Measurements from ENCODE around the gene TIPIN. TPM values are rescaled to one million over a fixed set of nuclear protein-coding genes. Genes with fewer than 3 reads are reported as not detected.
A peak's percentile ranks its signal among the peaks of the same experiment; 100 is the strongest.

TIPIN gene
- total RNA-seq, 1 experiment from 2014 or later: 16.1 TPM

DNA sequence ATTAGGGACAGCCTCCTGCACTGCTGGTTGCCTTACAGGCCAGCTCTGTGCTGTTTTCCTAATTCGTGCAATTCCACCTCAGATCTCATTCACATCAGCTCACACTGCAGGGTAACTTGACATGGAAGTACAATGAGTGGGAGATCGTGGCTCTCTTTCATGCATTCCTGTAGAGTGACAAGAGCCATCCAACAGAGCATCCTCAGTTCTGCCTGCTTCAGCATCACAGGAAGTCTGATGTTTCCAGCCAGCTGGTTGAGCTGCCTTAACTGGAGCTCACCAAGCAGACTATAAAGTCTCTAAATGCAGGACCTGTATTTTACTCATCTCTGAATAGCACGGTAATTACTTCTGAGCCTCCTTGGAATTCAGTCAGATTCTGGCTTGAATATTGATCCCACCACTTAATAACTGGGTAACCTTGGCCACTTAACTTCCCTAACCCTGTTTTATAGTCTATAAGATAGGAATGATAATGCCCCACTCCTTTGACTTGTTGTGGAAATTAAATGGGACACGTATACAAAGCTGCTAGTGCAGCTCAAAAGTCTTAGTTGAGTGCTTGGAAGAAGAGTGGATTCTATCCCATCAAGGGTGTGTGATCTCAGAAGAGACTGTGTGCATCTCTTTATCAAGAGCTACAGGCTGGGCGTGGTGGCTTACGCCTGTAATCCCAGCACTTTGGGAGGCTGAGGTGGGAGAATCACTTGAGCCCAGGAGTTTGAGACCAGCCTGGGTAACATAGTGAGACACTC is 64.5 kb downstream of the TIPIN start:
- no TSS peak for BruUV-seq (replicated peaks)
- TF ChIP-seq, protein P1, sequence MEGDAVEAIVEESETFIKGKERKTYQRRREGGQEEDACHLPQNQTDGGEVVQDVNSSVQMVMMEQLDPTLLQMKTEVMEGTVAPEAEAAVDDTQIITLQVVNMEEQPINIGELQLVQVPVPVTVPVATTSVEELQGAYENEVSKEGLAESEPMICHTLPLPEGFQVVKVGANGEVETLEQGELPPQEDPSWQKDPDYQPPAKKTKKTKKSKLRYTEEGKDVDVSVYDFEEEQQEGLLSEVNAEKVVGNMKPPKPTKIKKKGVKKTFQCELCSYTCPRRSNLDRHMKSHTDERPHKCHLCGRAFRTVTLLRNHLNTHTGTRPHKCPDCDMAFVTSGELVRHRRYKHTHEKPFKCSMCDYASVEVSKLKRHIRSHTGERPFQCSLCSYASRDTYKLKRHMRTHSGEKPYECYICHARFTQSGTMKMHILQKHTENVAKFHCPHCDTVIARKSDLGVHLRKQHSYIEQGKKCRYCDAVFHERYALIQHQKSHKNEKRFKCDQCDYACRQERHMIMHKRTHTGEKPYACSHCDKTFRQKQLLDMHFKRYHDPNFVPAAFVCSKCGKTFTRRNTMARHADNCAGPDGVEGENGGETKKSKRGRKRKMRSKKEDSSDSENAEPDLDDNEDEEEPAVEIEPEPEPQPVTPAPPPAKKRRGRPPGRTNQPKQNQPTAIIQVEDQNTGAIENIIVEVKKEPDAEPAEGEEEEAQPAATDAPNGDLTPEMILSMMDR (IDR thresholded peaks at IDR 0.05; ENCODE audit: unreplicated experiment): no peak
- H3K27me3 Mint-ChIP-seq (ENCODE audit: insufficient read depth, unreplicated experiment): no peaks in the 10 kb centered on the region
- intact Hi-C loops (cut with micrococcal nuclease): loop anchor here (5.0 kb wide), 1 partner anchor 95 kb away; the partner anchor contains the start of gene MAP2K1
- peak overlapping the region; percentile 75 for H3K27ac Mint-ChIP-seq (ENCODE audit: low read depth, unreplicated experiment)
- H3K36me3 Mint-ChIP-seq (ENCODE audit: insufficient read depth, unreplicated experiment): peaks cover 10% of the 10 kb centered on the region
- H3K4me3 Mint-ChIP-seq (ENCODE audit: unreplicated experiment): peak overlapping the region; percentile 83
- H3K4me1 Mint-ChIP-seq (ENCODE audit: insufficient read depth, unreplicated experiment): peaks cover 11% of the 10 kb centered on the region
- no peaks in the 10 kb centered on the region for H3K9me3 Mint-ChIP-seq (ENCODE audit: unreplicated experiment)
- no peak for DNase-seq (ENCODE audit: unreplicated experiment)
- CTCF ChIA-PET: interaction anchor here (0.6 to 2.3 kb wide), 4 partner anchors 44 to 374 kb away, joined by 3 to 6 read pairs (median 4); no protein-coding TSS in a partner anchor
- POLR2A ChIA-PET: interaction anchor here (0.7 to 3.5 kb wide), 14 partner anchors 9 to 1249 kb away, joined by 3 to 12 read pairs (median 4); partner anchors contain the start of genes DENND4A, INTS14, RAB11A and SNAPC5

DNA sequence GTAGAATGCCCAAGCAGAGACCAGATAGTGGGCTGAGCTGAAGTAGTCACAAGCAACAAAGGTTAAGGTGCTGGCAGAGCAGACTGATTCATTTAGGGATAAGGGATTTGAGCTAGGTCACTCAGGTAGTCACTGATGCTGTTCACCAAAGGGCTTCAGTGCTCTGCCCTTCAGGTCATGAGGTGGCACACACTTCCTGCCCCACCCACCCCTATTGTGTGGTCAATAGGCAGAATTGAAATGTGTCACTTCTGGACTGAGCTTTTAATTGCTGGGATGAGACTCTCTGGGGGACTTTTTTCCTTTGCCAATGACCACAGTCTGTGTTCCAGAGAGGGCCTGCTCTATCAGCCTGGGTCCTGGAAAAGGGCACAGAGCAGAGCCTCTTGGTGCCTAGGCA is 66.0 kb downstream of the TIPIN start:
- TF ChIP-seq, protein P1 (IDR thresholded peaks at IDR 0.05; ENCODE audit: unreplicated experiment): no peak
- Mint-ChIP-seq H3K9me3 (ENCODE audit: unreplicated experiment) (no peaks in the 10 kb centered on the region), H3K36me3 (ENCODE audit: insufficient read depth, unreplicated experiment) (peaks cover 4% of the 10 kb centered on the region), H3K27me3 (ENCODE audit: insufficient read depth, unreplicated experiment) (no peaks in the 10 kb centered on the region), H3K4me3 (ENCODE audit: unreplicated experiment) (no peak overlapping the region), H3K4me1 (ENCODE audit: insufficient read depth, unreplicated experiment) (peaks cover 11% of the 10 kb centered on the region), H3K27ac (ENCODE audit: low read depth, unreplicated experiment) (no peak overlapping the region)
- intact Hi-C loops (cut with micrococcal nuclease): loop anchor here (5.0 kb wide), 1 partner anchor 97 kb away; the partner anchor contains the start of gene MAP2K1
- CTCF ChIA-PET: interaction anchor here (1.0 to 2.3 kb wide), 2 partner anchors 208 to 374 kb away, joined by 3 to 5 read pairs; no protein-coding TSS in a partner anchor
- POLR2A ChIA-PET: no interaction called here
- DNase-seq (ENCODE audit: unreplicated experiment): no peak
- BruUV-seq (replicated peaks): no TSS peak

DNA sequence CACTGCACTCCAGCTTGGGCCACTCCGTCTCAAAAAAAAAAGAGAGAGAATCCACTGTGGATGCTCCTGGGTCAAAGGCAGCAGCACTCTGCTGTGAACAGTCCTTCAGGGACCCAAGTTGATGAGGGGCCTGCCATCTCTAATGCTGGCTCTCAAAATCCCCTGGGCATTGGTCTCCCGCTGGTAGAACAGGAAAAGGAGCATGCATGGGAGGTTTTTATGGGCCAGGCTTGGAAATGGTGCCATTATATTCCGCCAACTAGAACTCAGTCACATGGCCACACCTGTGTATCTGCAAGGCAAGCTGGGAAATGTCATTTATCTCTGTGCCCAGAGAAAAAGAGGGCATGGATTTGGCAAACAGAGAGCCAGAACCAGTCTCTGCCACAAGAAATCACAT is 66.5 kb downstream of the TIPIN start:
- H3K4me3 Mint-ChIP-seq (ENCODE audit: unreplicated experiment): no peak overlapping the region
- TF ChIP-seq, protein P1 (IDR thresholded peaks at IDR 0.05; ENCODE audit: unreplicated experiment): no peak
- CTCF ChIA-PET: interaction anchor here (1.0 to 2.3 kb wide), 2 partner anchors 208 to 373 kb away, joined by 3 to 5 read pairs; no protein-coding TSS in a partner anchor
- no TSS peak for BruUV-seq (replicated peaks)
- no peaks in the 10 kb centered on the region for H3K9me3 Mint-ChIP-seq (ENCODE audit: unreplicated experiment)
- H3K4me1 Mint-ChIP-seq (ENCODE audit: insufficient read depth, unreplicated experiment): peaks cover 11% of the 10 kb centered on the region
- no peak overlapping the region for H3K27ac Mint-ChIP-seq (ENCODE audit: low read depth, unreplicated experiment)
- peaks cover 4% of the 10 kb centered on the region for H3K36me3 Mint-ChIP-seq (ENCODE audit: insufficient read depth, unreplicated experiment)
- POLR2A ChIA-PET: no interaction called here
- DNase-seq (ENCODE audit: unreplicated experiment): no peak
- no peaks in the 10 kb centered on the region for H3K27me3 Mint-ChIP-seq (ENCODE audit: insufficient read depth, unreplicated experiment)
- intact Hi-C loops (cut with micrococcal nuclease): loop anchor here (5.0 kb wide), 1 partner anchor 97 kb away; the partner anchor contains the start of gene MAP2K1

DNA sequence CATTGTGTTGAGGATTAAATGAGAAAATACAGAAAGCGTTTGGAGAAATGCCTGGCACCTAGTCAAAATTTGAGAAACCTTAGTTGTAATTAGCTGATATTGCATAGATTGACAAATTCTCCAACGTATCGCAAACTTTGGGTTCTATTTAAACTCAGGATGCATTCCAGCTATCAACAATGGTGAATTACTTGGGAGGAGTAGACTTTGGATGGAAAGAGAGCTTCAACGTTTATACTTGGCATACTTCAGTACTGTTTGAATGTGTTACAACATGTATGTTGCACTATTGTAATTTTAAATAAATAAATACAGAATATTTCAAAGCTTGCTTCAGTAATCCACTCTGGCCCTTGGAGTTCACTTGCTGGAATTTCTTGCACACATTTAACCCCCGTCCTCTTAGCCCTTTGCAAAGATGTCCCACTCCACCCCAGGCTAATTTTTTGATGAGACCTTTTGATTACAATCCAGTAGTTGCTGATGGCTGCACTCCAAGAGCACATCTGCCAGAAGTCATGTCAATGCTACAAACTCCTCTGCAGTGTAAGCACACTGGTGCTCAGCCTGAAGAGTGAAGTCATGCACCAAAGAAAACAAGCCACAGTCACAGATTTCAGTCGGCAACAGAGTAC is 67.8 kb downstream of the TIPIN start:
- Mint-ChIP-seq H3K4me3 (ENCODE audit: unreplicated experiment) (no peak overlapping the region), H3K9me3 (ENCODE audit: unreplicated experiment) (no peaks in the 10 kb centered on the region), H3K4me1 (ENCODE audit: insufficient read depth, unreplicated experiment) (peaks cover 11% of the 10 kb centered on the region), H3K27ac (ENCODE audit: low read depth, unreplicated experiment) (no peak overlapping the region), H3K36me3 (ENCODE audit: insufficient read depth, unreplicated experiment) (peaks cover 4% of the 10 kb centered on the region), H3K27me3 (ENCODE audit: insufficient read depth, unreplicated experiment) (no peaks in the 10 kb centered on the region)
- ChIA-PET POLR2A (interaction anchor here (0.6 to 2.3 kb wide), 6 partner anchors 36 to 678 kb away, joined by 3 to 6 read pairs (median 3); partner anchors contain the start of genes INTS14, MAP2K1 and RAB11A), CTCF (interaction anchor here (0.6 to 2.9 kb wide), 12 partner anchors 10 to 692 kb away, joined by 3 to 14 read pairs (median 4); no protein-coding TSS in a partner anchor)
- BruUV-seq (replicated peaks): no TSS peak
- intact Hi-C loops (cut with micrococcal nuclease): no loop called here
- DNase-seq (ENCODE audit: unreplicated experiment): no peak
- TF ChIP-seq, protein P1 (IDR thresholded peaks at IDR 0.05; ENCODE audit: unreplicated experiment): no peak

All from MCF 10A (cell line).